ENCODE data around the gene TMED4. TPM values are rescaled to one million over a fixed set of nuclear protein-coding genes. Genes with fewer than 3 reads are reported as not detected.
"Not testable (repeated sequence)": the region's sequence is repeated elsewhere in the genome, so short reads cannot be mapped to it uniquely, and the experiment has no call there.

TMED4 gene
- total and polyA plus RNA-seq, 4 experiments from 2014 or later: 65.4 to 110 (median 87.9) TPM

DNA sequence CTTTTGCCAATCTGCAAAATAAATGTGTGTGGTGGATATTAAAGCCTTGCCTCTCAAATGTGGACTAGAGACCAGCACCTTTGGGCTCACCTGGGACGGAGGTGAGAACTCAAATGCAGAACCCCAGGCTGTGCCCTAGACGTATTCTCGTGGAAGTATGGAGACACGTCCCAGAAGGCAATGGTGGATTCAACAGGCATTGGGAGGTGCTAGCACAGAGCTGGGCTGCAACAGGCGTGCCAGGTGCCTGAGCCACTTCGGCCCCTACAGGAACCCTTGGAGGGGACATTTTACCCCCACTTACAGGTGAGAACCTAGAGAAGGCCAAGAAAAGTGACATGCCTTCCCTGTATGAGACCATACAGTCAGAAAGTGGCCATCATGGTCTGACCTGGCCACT lies 20.6 kb downstream of the TMED4 start:
- Mint-ChIP-seq H3K4me3 (no peak overlapping the region), H3K4me1 (peaks cover under 1 to 10% (median 6%) of the 10 kb centered on the region in 4 donors), H3K36me3 (peaks cover 12 to 25% of the 10 kb centered on the region in 2 donors), H3K27ac (no peak overlapping the region), H3K9me3 (peaks cover 0 to 2% (median 0%) of the 10 kb centered on the region in 8 donors), H3K27me3 (no peaks in the 10 kb centered on the region)
- DNase-seq: no peak
- Histone ChIP-seq H3K27me3 (ENCODE audit: insufficient read depth, low read length) (no peaks in the 10 kb centered on the region), H3K36me3 (ENCODE audit: insufficient read depth, low read length) (peaks cover 9% of the 10 kb centered on the region), H3K9me3 (ENCODE audit: control insufficient read depth in 1 of 2, low read length in 2 of 2) (no peaks in the 10 kb centered on the region), H3K4me3 (ENCODE audit: low read length in 2 of 2) (no peak overlapping the region), H3K4me1 (ENCODE audit: insufficient read depth, low read length) (peaks cover 6% of the 10 kb centered on the region), H3K27ac (ENCODE audit: low read depth, low read length) (no peak overlapping the region)
- intact Hi-C loops (cut with micrococcal nuclease): no loop called here
- POLR2A ChIA-PET (ENCODE audit: partially characterized antibody): interaction anchor here (1.6 kb wide), 1 partner anchor 13 kb away, joined by 5 read pairs; the partner anchor contains the start of gene DDX56
- CTCF ChIA-PET (ENCODE audit: partially characterized antibody): interaction anchor here (1.3 kb wide), 1 partner anchor 12 kb away, joined by 3 read pairs; the partner anchor contains the start of gene DDX56

DNA sequence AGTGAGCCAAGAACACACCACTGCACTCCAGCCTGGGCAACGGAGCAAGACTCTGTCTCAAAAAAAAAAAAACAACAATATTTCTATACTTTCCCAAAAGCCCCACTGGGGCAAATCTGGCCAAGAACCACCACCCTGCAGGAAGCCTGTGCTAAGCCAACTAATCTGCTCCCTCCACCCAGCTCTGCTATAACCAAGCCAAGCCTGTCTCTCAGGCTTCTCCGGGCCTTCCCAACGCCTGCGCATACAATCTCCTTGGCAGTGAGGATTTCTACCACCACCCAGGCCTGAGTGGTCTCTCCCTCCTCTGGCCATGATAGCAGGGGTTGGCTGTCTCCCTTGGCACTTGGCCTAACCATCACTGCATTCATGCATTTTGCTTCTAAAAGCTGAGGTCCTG lies 22.5 kb downstream of the TMED4 start:
- CTCF ChIA-PET (ENCODE audit: partially characterized antibody): no interaction called here

DNA sequence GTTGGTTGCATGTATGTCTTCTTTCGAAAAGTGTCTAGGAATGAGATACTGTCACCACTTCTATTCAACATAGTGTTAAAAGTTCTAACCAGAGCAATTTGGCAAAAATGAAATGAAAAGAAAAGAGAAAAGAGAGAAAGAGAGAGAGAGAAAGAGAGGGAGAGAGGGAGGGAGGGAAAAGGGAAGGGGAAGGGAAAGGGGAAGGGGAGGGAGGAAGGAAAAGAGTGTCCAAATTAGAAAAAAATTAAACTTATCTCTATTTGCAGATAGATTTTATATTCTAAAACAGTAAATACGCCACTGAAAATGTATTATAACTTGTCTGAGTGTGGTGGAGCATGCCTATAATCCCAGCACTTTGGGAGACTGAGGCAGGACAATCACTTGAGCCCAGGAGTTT lies 24.5 kb downstream of the TMED4 start:
- H3K4me3 Mint-ChIP-seq: no peak overlapping the region
- H3K4me1 Mint-ChIP-seq: no peaks in the 10 kb centered on the region
- DNase-seq: no peak
- no peaks in the 10 kb centered on the region for H3K9me3 ChIP-seq (ENCODE audit: control insufficient read depth in 1 of 2, low read length in 2 of 2)
- POLR2A ChIA-PET (ENCODE audit: partially characterized antibody): no interaction called here
- H3K27me3 ChIP-seq (ENCODE audit: insufficient read depth, low read length): no peaks in the 10 kb centered on the region
- intact Hi-C loops (cut with micrococcal nuclease): no loop called here
- CTCF ChIA-PET (ENCODE audit: partially characterized antibody): no interaction called here
- no peaks in the 10 kb centered on the region for H3K36me3 ChIP-seq (ENCODE audit: insufficient read depth, low read length)
- no peak overlapping the region for H3K4me3 ChIP-seq (ENCODE audit: low read length in 2 of 2)
- peaks cover 0 to 2% (median 0%) of the 10 kb centered on the region in 8 donors for H3K9me3 Mint-ChIP-seq
- H3K27ac ChIP-seq (ENCODE audit: low read depth, low read length): no peak overlapping the region
- H3K36me3 Mint-ChIP-seq: no peaks in the 10 kb centered on the region
- no peak overlapping the region for H3K27ac Mint-ChIP-seq
- peaks cover 0 to 2% of the 10 kb centered on the region in 2 donors for H3K27me3 Mint-ChIP-seq
- no peaks in the 10 kb centered on the region for H3K4me1 ChIP-seq (ENCODE audit: insufficient read depth, low read length)

More for the DNA sequence above, 22.5 kb downstream of the TMED4 start:
- intact Hi-C loops (cut with micrococcal nuclease): no loop called here
- Histone ChIP-seq H3K9me3 (ENCODE audit: control insufficient read depth in 1 of 2, low read length in 2 of 2) (no peaks in the 10 kb centered on the region), H3K4me3 (ENCODE audit: low read length in 2 of 2) (no peak overlapping the region), H3K4me1 (ENCODE audit: insufficient read depth, low read length) (no peaks in the 10 kb centered on the region), H3K27ac (ENCODE audit: low read depth, low read length) (no peak overlapping the region), H3K27me3 (ENCODE audit: insufficient read depth, low read length) (no peaks in the 10 kb centered on the region), H3K36me3 (ENCODE audit: insufficient read depth, low read length) (no peaks in the 10 kb centered on the region)
- POLR2A ChIA-PET (ENCODE audit: partially characterized antibody): interaction anchor here (1.5 kb wide), 1 partner anchor 16 kb away, joined by 3 read pairs; no protein-coding TSS in a partner anchor
- no peaks in the 10 kb centered on the region for H3K27me3 Mint-ChIP-seq
- DNase-seq: no peak
- H3K9me3 Mint-ChIP-seq: peaks cover 0 to 2% (median 0%) of the 10 kb centered on the region in 8 donors
- no peak overlapping the region for H3K4me3 Mint-ChIP-seq
- peaks cover 0 to 8% of the 10 kb centered on the region in 2 donors for H3K36me3 Mint-ChIP-seq
- H3K4me1 Mint-ChIP-seq: no peaks in the 10 kb centered on the region
- H3K27ac Mint-ChIP-seq: peak overlapping the region in 1 of 7 donors; percentile 55

DNA sequence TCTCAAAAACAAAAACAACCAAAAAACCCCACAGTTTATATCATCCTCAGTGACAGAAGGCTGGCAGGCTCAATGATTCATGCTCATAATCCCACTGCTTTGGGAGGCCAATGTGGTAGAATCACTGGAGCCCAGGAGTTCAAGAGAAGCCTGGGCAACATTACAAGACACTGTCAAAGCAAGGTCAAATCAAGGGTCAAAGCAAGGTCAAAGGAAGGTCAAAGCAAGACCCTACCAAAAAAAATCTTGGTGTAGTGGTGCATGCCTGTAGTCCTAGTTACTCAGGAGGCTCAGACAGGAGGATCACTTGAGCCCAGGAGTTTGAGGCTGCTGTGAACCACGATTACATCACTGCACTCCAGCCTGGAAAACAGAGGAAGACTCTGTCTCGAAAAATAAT lies 26.7 kb downstream of the TMED4 start:
- no peak for DNase-seq
- H3K4me3 ChIP-seq (ENCODE audit: low read length in 2 of 2): no peak overlapping the region
- H3K27ac ChIP-seq (ENCODE audit: low read depth, low read length): no peak overlapping the region
- Mint-ChIP-seq H3K36me3 (no peaks in the 10 kb centered on the region), H3K9me3 (peaks cover 0 to 2% (median 0%) of the 10 kb centered on the region in 8 donors), H3K4me3 (no peak overlapping the region), H3K27me3 (peaks cover 0 to 3% of the 10 kb centered on the region in 2 donors), H3K4me1 (no peaks in the 10 kb centered on the region), H3K27ac (no peak overlapping the region)
- POLR2A ChIA-PET (ENCODE audit: partially characterized antibody): no interaction called here
- no peaks in the 10 kb centered on the region for H3K36me3 ChIP-seq (ENCODE audit: insufficient read depth, low read length)
- H3K27me3 ChIP-seq (ENCODE audit: insufficient read depth, low read length): no peaks in the 10 kb centered on the region
- no peaks in the 10 kb centered on the region for H3K4me1 ChIP-seq (ENCODE audit: insufficient read depth, low read length)
- CTCF ChIA-PET (ENCODE audit: partially characterized antibody): interaction anchor here (1.5 to 4.2 kb wide), 2 partner anchors 10 kb away, joined by 9 to 17 read pairs; no protein-coding TSS in a partner anchor
- intact Hi-C loops (cut with micrococcal nuclease): no loop called here
- no peaks in the 10 kb centered on the region for H3K9me3 ChIP-seq (ENCODE audit: control insufficient read depth in 1 of 2, low read length in 2 of 2)

DNA sequence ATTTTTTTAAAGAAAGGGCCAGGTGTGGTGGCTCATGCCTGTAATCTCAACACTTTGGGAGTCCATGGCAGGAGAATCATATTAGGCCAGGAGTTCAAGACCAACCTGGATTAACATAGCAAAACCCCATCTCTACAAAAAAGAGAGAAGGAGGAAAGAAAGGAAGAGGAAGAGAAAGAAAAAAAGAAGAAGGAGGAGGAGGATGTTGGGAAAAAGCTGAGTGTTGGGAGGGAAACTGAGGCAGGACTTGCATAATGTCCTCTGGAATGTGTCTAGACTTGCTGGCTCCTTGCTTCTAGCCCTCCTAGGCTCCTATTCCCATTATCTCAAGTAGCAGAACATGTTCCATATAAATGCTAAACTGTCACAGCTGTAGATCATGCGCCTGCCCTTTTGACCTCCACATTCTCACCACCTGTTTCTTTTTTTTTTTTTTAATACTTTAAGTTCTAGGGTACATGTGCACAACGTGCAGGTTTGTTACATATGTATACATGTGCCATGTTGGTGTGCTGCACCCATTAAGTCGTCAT lies 29.5 kb downstream of the TMED4 start:
- H3K4me1 Mint-ChIP-seq; intact Hi-C loops (cut with micrococcal nuclease); H3K4me1 ChIP-seq (ENCODE audit: insufficient read depth, low read length); H3K27me3 ChIP-seq (ENCODE audit: insufficient read depth, low read length); POLR2A ChIA-PET (ENCODE audit: partially characterized antibody); H3K9me3 Mint-ChIP-seq; H3K9me3 ChIP-seq (ENCODE audit: control insufficient read depth in 1 of 2, low read length in 2 of 2); H3K36me3 ChIP-seq (ENCODE audit: insufficient read depth, low read length); H3K27ac ChIP-seq (ENCODE audit: low read depth, low read length); H3K27me3 Mint-ChIP-seq; H3K4me3 ChIP-seq (ENCODE audit: low read length in 2 of 2); H3K36me3 Mint-ChIP-seq; H3K4me3 Mint-ChIP-seq; DNase-seq: not testable (repeated sequence)
- CTCF ChIA-PET (ENCODE audit: partially characterized antibody): interaction anchor here (4.2 kb wide), 1 partner anchor 12 kb away, joined by 17 read pairs; no protein-coding TSS in a partner anchor
- peak overlapping the region in 1 of 7 donors; percentile 75 for H3K27ac Mint-ChIP-seq

DNA sequence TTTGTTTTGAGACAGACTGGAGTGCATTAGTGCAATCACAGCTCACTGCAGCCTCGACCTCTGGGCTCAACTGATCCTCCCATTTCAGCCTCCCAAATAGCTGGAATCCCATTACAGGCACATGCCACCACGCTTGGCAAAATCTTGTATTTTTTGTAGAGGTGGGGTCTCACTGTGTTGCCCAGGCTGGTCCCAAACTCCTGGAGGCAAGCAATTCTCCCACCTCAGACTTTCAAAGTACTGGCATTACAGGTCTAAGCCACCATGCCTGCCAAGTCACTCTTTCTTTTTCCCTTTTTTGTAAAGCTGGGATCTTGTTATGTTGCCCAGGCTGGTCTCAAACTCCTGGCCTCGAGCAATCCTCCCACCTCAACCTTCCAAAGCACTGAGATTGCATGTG lies 32.6 kb downstream of the TMED4 start:
- no peak for DNase-seq
- no peak overlapping the region for H3K27ac ChIP-seq (ENCODE audit: low read depth, low read length)
- intact Hi-C loops (cut with micrococcal nuclease): no loop called here
- Mint-ChIP-seq H3K27me3 (peaks cover 0 to 7% of the 10 kb centered on the region in 2 donors), H3K36me3 (no peaks in the 10 kb centered on the region), H3K4me3 (no peak overlapping the region), H3K27ac (no peak overlapping the region), H3K9me3 (no peaks in the 10 kb centered on the region), H3K4me1 (peaks cover 0 to 4% (median 3%) of the 10 kb centered on the region in 4 donors)
- H3K9me3 ChIP-seq (ENCODE audit: control insufficient read depth in 1 of 2, low read length in 2 of 2): no peaks in the 10 kb centered on the region
- no peaks in the 10 kb centered on the region for H3K27me3 ChIP-seq (ENCODE audit: insufficient read depth, low read length)
- no peaks in the 10 kb centered on the region for H3K4me1 ChIP-seq (ENCODE audit: insufficient read depth, low read length)
- no peaks in the 10 kb centered on the region for H3K36me3 ChIP-seq (ENCODE audit: insufficient read depth, low read length)
- CTCF ChIA-PET (ENCODE audit: partially characterized antibody): interaction anchor here (0.6 to 2.7 kb wide), 2 partner anchors 15 to 235 kb away, joined by 3 to 13 read pairs; no protein-coding TSS in a partner anchor
- POLR2A ChIA-PET (ENCODE audit: partially characterized antibody): no interaction called here
- no peak overlapping the region for H3K4me3 ChIP-seq (ENCODE audit: low read length in 2 of 2)

DNA sequence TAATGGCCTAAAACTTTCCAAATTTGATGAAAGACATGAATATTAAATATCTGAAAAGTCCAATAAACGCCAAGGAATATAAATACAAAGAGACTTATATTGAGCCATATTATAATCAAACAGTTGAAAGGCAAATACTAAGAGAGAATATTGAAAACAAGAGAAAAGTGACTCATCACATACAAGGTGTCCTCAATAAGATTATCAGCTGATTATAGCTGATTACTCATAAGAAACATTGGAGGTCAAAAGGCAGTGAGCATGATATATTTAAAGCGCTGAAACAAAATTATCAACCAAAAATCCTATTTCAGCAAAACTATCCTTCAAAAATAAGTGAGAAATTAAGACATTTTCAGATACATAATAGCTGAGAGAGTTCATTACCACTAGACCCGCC lies 33.1 kb downstream of the TMED4 start:
- POLR2A ChIA-PET (ENCODE audit: partially characterized antibody): no interaction called here
- Mint-ChIP-seq H3K36me3 (no peaks in the 10 kb centered on the region), H3K4me3 (no peak overlapping the region), H3K4me1 (peaks cover 0 to 4% (median 3%) of the 10 kb centered on the region in 4 donors), H3K9me3 (no peaks in the 10 kb centered on the region), H3K27ac (no peak overlapping the region), H3K27me3 (peaks cover 0 to 7% of the 10 kb centered on the region in 2 donors)
- intact Hi-C loops (cut with micrococcal nuclease): no loop called here
- Histone ChIP-seq H3K4me1 (ENCODE audit: insufficient read depth, low read length) (no peaks in the 10 kb centered on the region), H3K27me3 (ENCODE audit: insufficient read depth, low read length) (no peaks in the 10 kb centered on the region), H3K4me3 (ENCODE audit: low read length in 2 of 2) (no peak overlapping the region), H3K9me3 (ENCODE audit: control insufficient read depth in 1 of 2, low read length in 2 of 2) (no peaks in the 10 kb centered on the region), H3K27ac (ENCODE audit: low read depth, low read length) (no peak overlapping the region), H3K36me3 (ENCODE audit: insufficient read depth, low read length) (no peaks in the 10 kb centered on the region)
- no peak for DNase-seq
- CTCF ChIA-PET (ENCODE audit: partially characterized antibody): interaction anchor here (0.6 to 2.7 kb wide), 2 partner anchors 16 to 235 kb away, joined by 3 to 13 read pairs; no protein-coding TSS in a partner anchor
